Measurements from ENCODE around the gene ESPL1. TPM values are rescaled to one million over a fixed set of nuclear protein-coding genes. Genes with fewer than 3 reads are reported as not detected.

ESPL1 gene
- total RNA-seq, 1 donor from 2014 or later: 0.97 TPM

- DNase-seq (ENCODE audit: missing footprints) (no peak), ATAC-seq (peak; percentile 1)
- intact Hi-C loops (cut with DNase I): loop anchor here (2.0 to 5.0 kb wide), 2 partner anchors 38 to 45 kb away; partner anchors contain the start of genes MYG1 and PFDN5
These were observed 15.7 kb upstream of the ESPL1 start for GRCh38 chr12:53252349-53252916.

GRCh38 chr12:53253298-53253697 is 14.8 kb upstream of the ESPL1 start:
- no peak for DNase-seq (ENCODE audit: missing footprints)
- intact Hi-C loops (cut with DNase I): loop anchor here (2.0 to 5.0 kb wide), 2 partner anchors 38 to 44 kb away; partner anchors contain the start of genes MYG1 and PFDN5
- ATAC-seq: no peak

GRCh38 chr12:53254816-53255545 is 13.1 kb upstream of the ESPL1 start:
- intact Hi-C loops (cut with DNase I): loop anchor here (5.0 kb wide), 1 partner anchor 42 kb away; the partner anchor contains the start of genes MYG1 and PFDN5
- ATAC-seq (no peak), DNase-seq (ENCODE audit: missing footprints) (no peak)

- DNase-seq (ENCODE audit: missing footprints): no peak
- no peak for ATAC-seq
- intact Hi-C loops (cut with DNase I): no loop called here
These were observed 12.1 kb upstream of the ESPL1 start for GRCh38 chr12:53255996-53256395.

- DNase-seq (ENCODE audit: missing footprints) (no peak), ATAC-seq (no peak)
- intact Hi-C loops (cut with DNase I): no loop called here
These were observed 9.3 kb upstream of the ESPL1 start for GRCh38 chr12:53258541-53259539.

GRCh38 chr12:53259891-53260290 is 8.2 kb upstream of the ESPL1 start:
- no peak for ATAC-seq
- no peak for DNase-seq (ENCODE audit: missing footprints)
- intact Hi-C loops (cut with DNase I): no loop called here

- ATAC-seq (no peak), DNase-seq (ENCODE audit: missing footprints) (no peak)
- intact Hi-C loops (cut with DNase I): loop anchor here (5.0 kb wide), 1 partner anchor 48 kb away; no protein-coding TSS in a partner anchor
These were observed 2.3 kb upstream of the ESPL1 start for GRCh38 chr12:53265783-53266182.

GRCh38 chr12:53267306-53267998 is 647 bp upstream of the ESPL1 start:
- DNase-seq (ENCODE audit: missing footprints): no peak
- ATAC-seq: peak; percentile 55
- intact Hi-C loops (cut with DNase I): loop anchor here (5.0 kb wide), 1 partner anchor 50 kb away; no protein-coding TSS in a partner anchor

GRCh38 chr12:53268630-53269562 is 797 bp downstream of the ESPL1 start:
- DNase-seq (ENCODE audit: missing footprints) (no peak), ATAC-seq (no peak)
- intact Hi-C loops (cut with DNase I): loop anchor here (5.0 kb wide), 1 partner anchor 52 kb away; no protein-coding TSS in a partner anchor

GRCh38 chr12:53274445-53274844 is 6.3 kb downstream of the ESPL1 start:
- intact Hi-C loops (cut with DNase I): no loop called here
- ATAC-seq (no peak), DNase-seq (ENCODE audit: missing footprints) (no peak)

GRCh38 chr12:53276511-53276910 is 8.4 kb downstream of the ESPL1 start:
- DNase-seq (ENCODE audit: missing footprints) (no peak), ATAC-seq (no peak)
- intact Hi-C loops (cut with DNase I): no loop called here

- intact Hi-C loops (cut with DNase I): no loop called here
- DNase-seq (ENCODE audit: missing footprints) (no peak), ATAC-seq (no peak)
These were observed 9.9 kb downstream of the ESPL1 start for GRCh38 chr12:53277981-53278380.

- DNase-seq (ENCODE audit: missing footprints): no peak
- intact Hi-C loops (cut with DNase I): no loop called here
- ATAC-seq: no peak
These were observed 11.3 kb downstream of the ESPL1 start for GRCh38 chr12:53279283-53279869.

- ATAC-seq (no peak), DNase-seq (ENCODE audit: missing footprints) (no peak)
- intact Hi-C loops (cut with DNase I): no loop called here
These were observed 11.9 kb downstream of the ESPL1 start for GRCh38 chr12:53279888-53280498.

GRCh38 chr12:53286448-53286847 is 18.3 kb downstream of the ESPL1 start:
- DNase-seq (ENCODE audit: missing footprints): no peak
- no peak for ATAC-seq
- intact Hi-C loops (cut with DNase I): no loop called here

GRCh38 chr12:53287741-53288216 is 19.7 kb downstream of the ESPL1 start:
- intact Hi-C loops (cut with DNase I): loop anchor here (1.0 to 2.0 kb wide), 2 partner anchors 74 to 127 kb away; no protein-coding TSS in a partner anchor
- ATAC-seq: peak; percentile 75

More at GRCh38 chr12:53287741-53288216, 19.7 kb downstream of the ESPL1 start:
- peak; percentile 73 for DNase-seq (ENCODE audit: missing footprints)

All from Right ventricle myocardium inferior (tissue), 1 donor.